ENCODE measurements around the gene UGT3A1.

The UGT3A1 gene

GRCh38 chr5:35904443-35905132, 86.6 kb downstream of the UGT3A1 start:
- DNase-seq: peak; percentile 7

GRCh38 chr5:35903631-35904203, 87.5 kb downstream of the UGT3A1 start:
- DNase-seq: no peak

- no peak for DNase-seq
These were observed 89.0 kb downstream of the UGT3A1 start for GRCh38 chr5:35902046-35902672.
